OCI-LY3 (cell line): ENCODE measurements around the gene ZNF385C.

ENCODE experiments used
- H2AFZ ChIP-seq: fragments of 200-600, 300-600 bp; shearing (Covaris generic); 2 replicates; pipeline ENCODE4 v1.6.0; 2014; ENCODE audit warnings: antibody characterized with exemption, low read depth, low read length
- H3K27ac ChIP-seq: fragments of 200-600, 300-600 bp; sonication (generic); 2 replicates; pipeline ENCODE4 v1.5.1; 2014; ENCODE audit warnings: mild to moderate bottlenecking, low read length, moderate library complexity, mixed read lengths
- H3K27me3 ChIP-seq: fragments of 200-600, 300-600 bp; sonication (generic); 2 replicates; pipeline ENCODE4 v1.6.1; 2014; ENCODE audit warnings: low read depth, low read length, mixed read lengths
- H3K36me3 ChIP-seq: fragments of 200-600, 300-600 bp; sonication (generic); replicated peaks from 2 replicates; pipeline ENCODE3; 2014; ENCODE audit warnings: low read depth, low read length, mixed read lengths
- H3K4me1 ChIP-seq: fragments of 300-600, 200-600 bp; sonication (generic); 2 replicates; pipeline ENCODE4 v1.6.1; 2014; ENCODE audit warnings: low read length, mixed read lengths
- H3K4me2 ChIP-seq: fragments of 200-600, 300-600 bp; sonication (generic); 2 replicates; pipeline ENCODE4 v1.6.1; 2014; ENCODE audit warnings: low read length, mixed read lengths
- H3K4me3 ChIP-seq: fragments of 300-600, 200-600 bp; sonication (generic); 2 replicates; pipeline ENCODE4 v1.5.1; 2014; ENCODE audit warnings: antibody characterized with exemption, mild to moderate bottlenecking, low read length, moderate library complexity
- H3K79me2 ChIP-seq: fragments of 300-600, 200-600 bp; shearing (Covaris generic); 2 replicates; pipeline ENCODE4 v1.6.1; 2014; ENCODE audit warnings: mild to moderate bottlenecking, low read length, mixed read lengths
- H3K9ac ChIP-seq: fragments of 300-600, 200-600 bp; shearing (Covaris generic); 2 replicates; pipeline ENCODE4 v1.6.0; 2014; ENCODE audit warnings: mild to moderate bottlenecking, low read length, moderate library complexity
- H3K9me3 ChIP-seq: fragments of 200-600, 300-600 bp; shearing (Covaris generic); 2 replicates; pipeline ENCODE4 v1.6.1; 2014; ENCODE audit warnings: low read length, mixed read lengths; ENCODE audit not compliant: insufficient read depth
- H4K20me1 ChIP-seq: fragments of 200-600, 300-600 bp; sonication (generic); 2 replicates; pipeline ENCODE4 v1.6.1; 2016; ENCODE audit warnings: low read length, mixed read lengths; ENCODE audit not compliant: insufficient read depth
- CTCF ChIP-seq: fragments of 200-600, 300-600 bp; sonication (generic); IDR thresholded peaks from 2 replicates; pipeline ENCODE4 v1.5.1; 2014; ENCODE audit warnings: antibody characterized with exemption, low read length, low read depth
- EZH2phosphoT487 ChIP-seq: fragments of 200-600 bp; shearing (Covaris generic); IDR thresholded peaks from 2 replicates; pipeline ENCODE4 v1.6.1; 2018; ENCODE audit warnings: antibody characterized with exemption, mixed run types, low read depth

ZNF385C gene

GRCh38 chr17:42079541-42079940 is 18.7 kb downstream of the ZNF385C start:
- Histone ChIP-seq H3K27ac (no peak overlapping the region), H3K36me3 (peaks cover 41% of the 10 kb centered on the region), H3K79me2 (peaks cover 96% of the 10 kb centered on the region), H3K9me3 (no peaks in the 10 kb centered on the region), H3K9ac (no peak overlapping the region), H2AFZ (no peak overlapping the region), H3K27me3 (no peaks in the 10 kb centered on the region), H4K20me1 (peaks cover 93% of the 10 kb centered on the region), H3K4me2 (no peak overlapping the region), H3K4me3 (no peak overlapping the region), H3K4me1 (no peaks in the 10 kb centered on the region)
- no peak for TF ChIP-seq CTCF
- TF ChIP-seq EZH2phosphoT487, result no peak

- peaks cover 6% of the 10 kb centered on the region for H3K4me1 ChIP-seq
Observed at GRCh38 chr17:42078396-42079043, 19.8 kb downstream of the ZNF385C start.

GRCh38 chr17:42077755-42078154 is 20.5 kb downstream of the ZNF385C start:
- peaks cover 92% of the 10 kb centered on the region for H4K20me1 ChIP-seq
- H3K9me3 ChIP-seq, result no peaks in the 10 kb centered on the region
- H3K79me2 ChIP-seq, result peaks cover 94% of the 10 kb centered on the region
- H2AFZ ChIP-seq, result no peak overlapping the region
- no peak overlapping the region for H3K4me2 ChIP-seq
- TF ChIP-seq EZH2phosphoT487 (no peak), CTCF (no peak)
- no peak overlapping the region for H3K9ac ChIP-seq
- peaks cover 45% of the 10 kb centered on the region for H3K36me3 ChIP-seq
- no peaks in the 10 kb centered on the region for H3K27me3 ChIP-seq
- H3K27ac ChIP-seq, result no peak overlapping the region
- no peak overlapping the region for H3K4me3 ChIP-seq
- peaks cover 14% of the 10 kb centered on the region for H3K4me1 ChIP-seq

More at GRCh38 chr17:42078396-42079043, 19.8 kb downstream of the ZNF385C start:
- Histone ChIP-seq H2AFZ (no peak overlapping the region), H3K4me3 (no peak overlapping the region), H3K79me2 (peaks cover 94% of the 10 kb centered on the region), H3K4me2 (no peak overlapping the region), H3K9ac (no peak overlapping the region), H3K27me3 (no peaks in the 10 kb centered on the region), H4K20me1 (peaks cover 92% of the 10 kb centered on the region), H3K9me3 (no peaks in the 10 kb centered on the region), H3K27ac (no peak overlapping the region), H3K36me3 (peaks cover 45% of the 10 kb centered on the region)
- TF ChIP-seq CTCF (no peak), EZH2phosphoT487 (no peak)

GRCh38 chr17:42076797-42077559 is 21.3 kb downstream of the ZNF385C start:
- H3K79me2 ChIP-seq, result peaks cover 94% of the 10 kb centered on the region
- no peaks in the 10 kb centered on the region for H3K27me3 ChIP-seq
- no peak overlapping the region for H2AFZ ChIP-seq
- no peak overlapping the region for H3K9ac ChIP-seq
- peaks cover 44% of the 10 kb centered on the region for H3K36me3 ChIP-seq
- H3K9me3 ChIP-seq, result no peaks in the 10 kb centered on the region
- peaks cover 17% of the 10 kb centered on the region for H3K4me1 ChIP-seq
- no peak overlapping the region for H3K27ac ChIP-seq
- no peak for TF ChIP-seq EZH2phosphoT487
- peaks cover 91% of the 10 kb centered on the region for H4K20me1 ChIP-seq
- no peak overlapping the region for H3K4me3 ChIP-seq
- no peak overlapping the region for H3K4me2 ChIP-seq
